HG03565 (cell line): ENCODE measurements around the gene CFAP74.

Experiments
- ATAC-seq: cut with Tn5 transposase; IDR thresholded peaks from one replicate; pipeline ENCODE4 v1.9.1; 2021; ENCODE audit warnings: mild to moderate bottlenecking, moderate library complexity; ENCODE audit not compliant: unreplicated experiment

CFAP74 gene

DNA sequence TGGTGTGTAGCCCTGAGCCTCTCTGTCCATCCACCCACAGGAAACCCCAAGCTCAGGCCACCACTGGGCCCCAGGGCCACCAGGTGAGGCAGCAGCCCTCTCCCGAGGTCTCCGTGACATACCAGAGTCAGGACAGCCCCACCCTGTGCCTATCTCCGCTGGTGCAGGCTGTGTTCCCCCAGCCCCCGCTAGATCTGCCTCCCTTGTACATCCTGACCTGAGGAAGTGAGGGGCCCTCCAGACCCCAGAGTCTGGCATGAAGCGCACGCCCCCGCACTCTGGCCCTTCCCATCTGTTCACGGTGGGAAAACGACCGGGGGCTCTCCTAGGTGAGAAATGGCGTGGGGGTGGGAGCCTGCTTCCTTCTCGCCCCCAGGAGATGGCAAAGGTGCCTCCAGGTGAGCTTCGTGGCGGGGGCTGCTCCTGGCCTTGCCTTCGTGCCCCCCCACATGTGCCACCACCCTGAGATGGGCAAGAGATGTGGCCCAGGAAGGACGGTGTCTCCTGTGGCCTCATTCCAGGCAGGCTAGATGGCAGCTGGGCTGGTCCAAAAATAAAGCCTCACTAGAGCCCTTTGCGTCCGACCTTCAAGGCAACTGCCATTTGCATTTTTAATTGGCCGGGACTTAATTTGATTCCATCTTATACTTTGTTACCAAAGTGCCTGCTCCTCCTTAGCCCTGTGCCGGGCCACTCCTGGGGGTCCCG lies 18.6 kb upstream of the CFAP74 start:
- ATAC-seq, result no peak

DNA sequence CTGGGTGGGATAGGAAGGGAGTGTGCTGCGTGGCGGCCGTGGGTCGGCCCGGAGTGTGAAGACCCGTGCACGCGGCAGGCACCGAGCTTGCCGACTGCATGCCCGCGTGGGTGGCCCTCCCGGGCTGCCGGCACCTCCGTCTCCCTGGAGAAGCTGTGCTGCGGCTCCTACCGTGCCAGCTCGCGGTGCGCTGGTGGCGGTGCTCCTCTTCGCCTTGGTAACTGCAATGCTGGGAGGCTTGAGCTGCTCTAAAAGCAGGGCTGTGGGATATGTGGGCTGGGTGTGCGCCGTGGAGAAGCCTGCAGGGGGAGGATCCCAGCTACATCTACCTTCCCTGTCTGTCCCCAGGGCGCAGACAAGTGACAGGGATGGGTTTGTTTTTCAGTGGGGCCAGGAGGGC lies 18.0 kb upstream of the CFAP74 start:
- no peak for ATAC-seq

DNA sequence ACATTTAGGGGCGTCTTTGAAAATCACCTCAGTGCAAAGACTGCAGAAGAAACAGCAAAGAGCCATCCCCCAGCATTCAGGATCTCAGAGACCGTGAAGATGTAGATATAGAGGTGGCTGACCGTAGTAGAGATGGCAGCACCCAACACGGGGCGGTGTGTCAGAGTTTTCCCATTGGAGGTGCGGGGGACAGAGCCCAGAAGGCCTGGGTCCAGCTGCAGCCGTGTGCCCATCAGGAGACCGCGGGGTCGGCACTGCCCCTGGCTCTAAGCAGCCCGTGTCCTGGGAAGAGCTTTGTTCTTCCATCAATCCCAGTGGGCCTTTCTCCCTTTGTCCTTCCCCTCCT lies 16.7 kb upstream of the CFAP74 start:
- no peak for ATAC-seq

DNA sequence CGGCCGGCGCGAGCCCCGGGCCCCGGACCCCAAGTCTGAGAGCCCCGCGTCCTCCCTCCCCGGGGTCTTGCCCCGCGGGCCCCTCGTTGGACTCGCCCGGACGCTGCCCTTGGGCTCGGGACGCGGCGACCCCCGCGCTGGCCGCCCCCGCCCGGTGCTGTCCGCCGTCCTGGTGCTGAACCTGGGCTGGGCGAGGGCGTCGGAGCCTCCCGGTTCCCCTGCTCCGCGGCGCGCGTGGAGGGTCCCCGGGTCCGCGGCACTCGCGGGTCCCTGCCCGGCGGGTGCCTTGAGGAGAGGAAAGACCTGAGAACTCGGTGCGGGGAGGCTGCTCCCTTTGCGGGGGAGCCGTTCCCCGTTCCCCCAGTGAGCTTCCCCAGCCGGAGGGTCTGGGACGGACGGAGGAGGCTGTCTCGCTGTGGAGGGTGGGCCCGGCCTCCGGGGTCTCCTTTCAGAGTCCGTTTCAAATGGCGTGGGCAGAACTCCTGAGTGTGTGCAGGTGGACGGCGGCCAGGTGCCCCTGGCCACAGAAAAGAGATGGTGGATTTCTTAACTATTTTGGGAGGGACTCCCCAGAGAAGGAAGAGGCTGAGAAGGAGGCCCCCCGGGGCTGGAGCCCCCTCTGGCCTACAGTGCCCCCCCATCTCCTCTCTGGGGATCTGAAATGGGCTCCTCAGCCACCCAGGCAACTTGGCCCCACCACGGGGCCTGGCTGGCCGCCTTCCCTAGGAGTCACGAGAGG lies 16.2 kb upstream of the CFAP74 start:
- ATAC-seq, result no peak

DNA sequence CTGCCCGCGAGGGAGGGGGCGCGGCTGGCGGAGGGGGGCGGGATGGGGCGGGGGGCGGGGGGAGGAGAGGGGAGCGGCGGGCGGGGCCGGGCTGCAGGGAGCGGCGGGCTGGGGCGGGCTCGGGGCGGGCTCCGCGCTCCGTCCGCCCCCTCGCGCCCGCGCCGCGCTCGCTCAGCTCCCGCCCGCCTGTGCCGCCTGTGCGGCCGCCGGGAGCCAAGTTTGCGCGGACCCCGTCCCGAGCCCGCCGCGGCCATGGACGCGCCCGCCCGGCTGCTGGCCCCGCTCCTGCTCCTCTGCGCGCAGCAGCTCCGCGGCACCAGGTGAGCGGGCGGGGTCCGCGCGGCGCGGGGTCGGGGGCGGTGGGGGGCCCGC lies 15.6 kb upstream of the CFAP74 start, which contains the start of gene GABRD:
Gene GABRD, plus strand, starts transcription at position 174 of the 372 bp plus-strand sequence. Its CDS starts 79 bp downstream, at position 253.
- ATAC-seq, result no peak

DNA sequence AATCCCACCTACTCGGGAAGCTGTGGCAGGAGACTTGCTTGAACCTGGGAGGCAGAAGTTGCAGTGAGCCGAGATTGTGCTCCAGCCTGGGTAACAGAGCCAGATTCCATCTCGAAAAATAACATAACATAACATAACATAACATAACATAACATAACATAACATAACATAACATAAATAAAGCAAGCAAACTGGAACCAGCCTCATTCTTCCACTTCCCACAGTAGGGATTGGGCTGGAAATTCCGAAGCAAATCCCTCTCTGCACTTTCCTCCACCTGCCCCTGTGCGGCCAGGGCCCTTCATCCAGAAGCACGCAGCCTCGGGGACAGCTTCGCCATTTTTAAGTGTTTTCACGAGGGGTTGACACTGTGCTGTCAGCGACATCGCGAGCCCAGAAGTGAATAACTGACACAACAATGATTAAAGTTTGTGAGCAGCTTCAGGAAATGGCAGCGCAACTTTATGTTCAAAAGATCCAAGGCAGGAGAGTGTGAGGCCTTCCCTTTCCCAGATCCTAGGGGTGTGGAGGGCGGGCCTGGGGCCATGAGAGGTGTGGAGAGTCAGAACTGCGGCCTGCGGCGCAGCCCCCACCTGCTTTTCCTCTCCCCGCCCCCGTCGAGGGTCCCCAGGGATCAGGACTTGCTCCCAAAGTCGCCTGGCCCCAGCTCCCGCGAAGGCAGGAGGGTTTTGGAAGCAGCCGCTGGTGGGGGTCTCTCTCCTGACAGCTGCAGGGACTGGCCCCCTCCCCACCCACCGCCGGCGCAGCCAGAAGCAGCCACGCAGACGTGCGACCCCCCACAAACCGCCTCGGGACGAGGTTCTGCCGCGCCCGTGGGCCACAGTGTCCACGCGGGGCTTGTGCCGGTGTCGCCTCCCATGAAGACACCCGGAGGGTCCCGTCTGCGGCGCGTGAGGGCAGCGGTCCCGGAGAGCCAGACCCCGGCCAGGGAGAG lies 14.9 kb upstream of the CFAP74 start:
- no peak for ATAC-seq

DNA sequence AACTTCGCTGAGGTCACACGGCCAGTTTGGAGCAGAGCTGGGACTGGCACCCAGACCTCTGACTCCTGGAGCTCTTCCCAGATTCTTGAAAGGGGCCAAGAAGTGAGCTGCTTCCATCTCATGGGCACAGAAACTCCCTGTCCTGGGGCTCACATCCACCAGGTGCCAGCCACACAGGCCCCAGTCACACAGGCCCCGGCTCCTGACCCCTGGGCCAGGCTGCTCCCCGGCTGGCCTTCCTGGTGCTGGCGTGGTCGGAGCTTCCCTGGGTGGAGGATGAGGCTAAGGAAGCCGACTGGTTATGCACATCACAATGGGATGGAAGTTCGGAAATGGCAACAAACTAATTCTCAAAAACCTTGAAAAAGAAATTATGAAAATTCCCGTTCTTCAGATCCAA lies 12.5 kb upstream of the CFAP74 start:
- ATAC-seq, result no peak

DNA sequence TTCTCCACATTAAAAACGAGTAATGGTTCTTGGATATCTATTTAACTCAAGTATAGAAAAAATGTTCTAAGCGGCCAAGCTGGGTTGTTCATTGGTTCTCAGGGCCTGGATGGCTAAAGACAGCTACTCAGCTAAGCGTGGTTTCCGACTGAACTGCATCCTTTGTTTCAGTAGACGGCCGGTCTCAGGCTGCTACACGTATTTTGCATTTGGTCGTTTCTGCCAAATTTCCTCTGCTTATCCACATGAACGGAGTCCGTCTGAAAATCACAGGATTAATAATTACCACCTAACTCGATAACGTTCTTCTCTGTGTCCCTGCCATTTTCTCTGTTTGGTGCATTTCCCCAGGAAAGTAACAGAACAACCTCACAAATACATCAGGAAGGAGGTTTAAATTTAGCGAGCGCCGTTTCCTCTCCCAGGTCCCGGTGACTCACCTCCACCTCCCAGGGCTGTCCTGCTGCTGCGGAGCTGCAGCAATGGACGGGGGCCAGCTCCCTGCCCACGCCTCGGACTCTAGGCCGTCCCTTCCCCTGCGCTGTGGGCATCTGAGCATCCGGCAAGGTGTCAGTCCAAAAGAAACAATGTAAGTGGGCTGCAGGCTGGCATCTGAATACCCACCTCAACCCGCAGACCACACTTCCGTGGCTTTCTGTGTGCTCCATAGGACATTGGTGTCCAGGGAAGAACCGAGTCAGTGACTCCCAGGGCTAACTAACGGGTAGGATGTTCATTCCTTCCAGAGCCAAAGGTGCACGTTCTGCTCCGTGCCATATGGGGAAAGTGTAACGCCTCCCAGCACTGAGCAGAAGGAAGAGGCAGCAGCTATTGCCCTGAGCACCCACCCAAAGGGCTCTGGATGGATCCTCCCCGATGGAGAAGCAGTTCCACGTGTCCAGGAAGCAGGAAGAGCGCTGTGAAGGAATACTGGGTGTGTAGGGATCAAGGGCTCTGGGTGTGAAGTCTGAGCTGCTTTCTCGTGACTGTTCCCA lies 11.5 kb upstream of the CFAP74 start:
- ATAC-seq, result no peak

DNA sequence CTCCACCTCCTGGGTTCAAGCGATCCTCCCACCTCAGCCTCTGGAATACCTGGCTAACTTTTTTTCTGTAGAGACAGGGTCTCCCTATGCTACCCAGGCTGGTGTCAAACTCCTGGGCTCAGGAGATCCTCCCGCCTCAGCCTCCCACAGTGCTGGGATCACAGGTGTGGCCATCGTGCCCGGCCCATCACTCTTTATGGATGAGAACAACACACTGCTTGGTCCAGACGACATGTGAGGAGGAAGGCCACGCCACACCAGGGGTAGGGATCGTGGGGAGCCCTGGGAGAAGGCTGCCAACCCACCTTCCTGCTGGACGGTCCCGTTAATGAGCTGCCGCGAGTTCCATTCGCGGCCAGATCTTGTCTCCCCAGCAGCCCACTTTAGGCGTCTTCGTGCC lies 10.6 kb upstream of the CFAP74 start:
- no peak for ATAC-seq

DNA sequence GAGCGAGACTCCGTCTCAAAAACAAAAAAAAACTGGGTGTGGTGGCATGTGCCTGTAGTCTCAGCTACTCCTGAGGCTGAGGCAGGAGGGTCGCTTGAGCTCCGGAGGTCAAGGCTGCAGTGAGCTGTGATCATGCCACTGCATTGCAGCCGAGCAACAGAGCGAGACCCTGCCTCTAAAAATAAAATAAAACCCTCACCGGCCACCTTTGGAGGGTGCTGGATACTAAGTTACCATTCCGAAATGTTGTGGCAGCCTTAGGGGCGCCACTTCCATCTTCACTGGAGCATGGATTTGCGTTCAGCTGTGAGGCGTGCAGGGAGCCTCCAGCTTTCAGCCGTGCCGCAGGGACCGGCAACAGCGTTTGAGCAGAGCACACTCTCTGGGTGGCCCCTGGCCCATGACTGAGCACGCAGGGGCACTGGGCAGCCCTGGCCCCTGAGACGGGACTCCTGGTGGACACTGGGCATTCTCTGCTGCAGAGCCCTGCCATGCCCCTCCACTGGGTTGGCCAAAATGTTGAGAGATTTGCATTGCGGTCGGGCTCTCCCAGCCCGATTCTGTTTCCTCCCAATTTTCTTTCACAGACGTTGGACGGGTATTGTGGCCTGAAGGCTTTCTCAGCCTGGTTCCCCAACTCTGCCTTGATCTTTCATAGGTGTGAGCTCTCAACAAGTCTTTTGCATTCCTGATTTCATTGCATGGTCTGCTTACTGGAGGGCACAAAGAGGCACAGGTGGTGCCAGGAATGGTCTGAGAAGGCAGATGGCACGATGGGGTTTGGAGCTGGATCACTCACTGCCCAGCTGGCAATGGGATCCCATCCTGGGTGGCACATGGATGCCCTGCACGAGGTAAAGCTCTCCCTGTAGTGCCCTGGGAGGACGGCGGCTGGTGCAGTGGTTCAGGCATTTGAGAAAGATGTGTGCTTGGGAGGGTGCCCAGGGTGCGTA lies 5.8 kb upstream of the CFAP74 start:
- no peak for ATAC-seq

DNA sequence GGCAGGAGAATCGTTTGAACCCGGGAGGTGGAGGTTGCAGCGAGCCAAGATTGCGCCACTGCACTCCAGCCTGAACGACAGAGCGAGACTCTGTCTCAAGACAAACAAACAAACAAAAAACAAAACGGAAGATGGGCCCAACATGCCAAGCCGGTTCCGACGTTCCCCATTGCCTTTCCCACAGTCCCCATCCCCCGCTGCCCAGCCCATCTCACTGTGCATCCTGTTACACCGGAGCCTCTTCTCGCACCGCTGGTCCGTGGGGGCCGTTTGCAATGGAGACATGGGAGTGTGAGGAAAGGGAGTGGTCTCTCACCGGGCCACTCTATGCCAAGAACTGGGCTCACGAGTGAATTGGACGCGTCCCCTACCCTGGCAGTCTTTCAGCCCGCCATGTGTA lies 1.3 kb upstream of the CFAP74 start:
- ATAC-seq, result no peak

DNA sequence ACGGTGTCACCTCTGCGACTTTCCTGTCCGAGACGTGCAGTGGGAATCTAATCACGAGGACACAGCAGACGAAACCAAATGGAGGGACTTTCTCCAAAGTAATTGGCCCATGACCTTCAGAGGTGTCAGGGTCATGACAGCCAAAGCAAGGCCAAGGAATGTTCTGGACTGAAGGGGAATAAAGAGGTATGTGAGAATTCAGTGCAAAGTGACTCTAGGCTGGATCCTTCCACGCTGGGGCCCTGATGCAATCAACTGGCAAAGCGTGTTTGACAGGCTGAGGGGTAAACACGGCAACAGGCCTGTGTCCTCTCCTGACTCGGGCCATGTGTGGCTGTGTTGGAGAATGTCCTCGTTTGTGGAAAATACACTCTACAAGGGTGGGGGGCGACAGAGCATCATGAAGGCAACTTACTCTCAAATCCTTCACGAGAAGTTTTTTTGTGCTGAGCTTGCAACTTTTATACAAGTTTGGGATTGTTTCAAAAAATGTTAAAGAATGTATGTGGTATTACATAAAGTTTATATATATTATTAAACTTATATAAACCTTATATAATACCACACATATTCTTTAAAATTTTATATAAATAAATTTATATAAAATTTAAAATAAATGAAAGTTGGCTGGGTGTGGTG lies 1.7 kb downstream of the CFAP74 start:
- no peak for ATAC-seq

DNA sequence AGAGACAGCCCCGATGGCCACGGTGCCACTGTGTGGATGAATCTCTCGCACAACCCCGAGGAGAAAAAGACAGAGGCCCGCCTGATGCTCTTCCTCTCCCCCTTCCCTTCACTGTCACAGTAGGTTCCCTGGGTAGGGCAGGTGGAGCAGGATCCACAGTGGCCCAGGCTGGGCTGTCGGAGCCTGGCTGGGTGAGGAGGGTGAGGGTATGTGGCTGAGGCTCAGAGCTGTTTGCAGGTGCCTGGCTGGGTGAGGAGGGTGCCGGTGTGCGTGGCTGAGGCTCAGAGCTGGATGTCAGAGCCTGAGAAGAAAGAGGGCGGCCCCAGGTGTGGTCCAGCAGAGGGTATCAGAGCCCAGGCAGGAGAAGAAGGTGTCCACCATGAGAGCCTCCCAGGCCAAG lies 2.7 kb downstream of the CFAP74 start:
- no peak for ATAC-seq

DNA sequence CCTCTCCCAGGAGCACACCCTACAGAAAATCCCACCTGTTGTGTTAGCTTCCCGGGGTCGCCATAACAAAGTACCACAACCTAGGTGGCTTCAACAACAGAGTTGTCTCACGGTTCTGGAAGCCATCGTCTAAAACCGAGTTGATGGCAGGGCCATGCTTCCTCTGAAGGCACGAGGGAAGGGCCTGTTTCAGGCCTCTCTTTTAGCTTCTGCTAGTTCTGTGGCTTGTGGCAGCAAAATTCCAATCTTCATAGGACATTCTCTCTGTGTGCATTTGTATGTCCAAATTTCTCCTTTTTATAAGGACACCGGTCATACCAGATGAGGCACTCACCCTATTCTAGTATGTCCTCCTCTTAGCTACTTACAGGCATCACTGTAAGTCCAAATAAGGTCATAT lies 3.2 kb downstream of the CFAP74 start:
- ATAC-seq, result no peak

DNA sequence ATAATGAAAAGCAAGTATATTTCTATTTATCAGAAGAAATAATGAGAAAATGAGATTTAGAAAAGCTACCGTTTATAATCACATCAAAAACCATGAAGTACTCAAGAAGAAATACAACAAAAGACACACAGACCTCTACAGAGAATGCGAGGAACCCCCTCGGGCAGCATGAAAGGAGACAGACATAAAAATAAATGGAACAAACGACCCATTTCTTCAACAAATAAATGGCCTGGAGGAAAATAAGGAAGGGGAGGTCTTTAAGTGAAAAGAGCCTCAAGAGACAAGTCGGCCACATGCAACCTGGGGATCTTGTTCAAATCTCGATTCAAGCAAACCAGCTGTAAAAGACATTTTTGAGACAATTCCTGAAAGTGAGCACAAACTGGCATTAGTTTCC lies 6.0 kb downstream of the CFAP74 start:
- no peak for ATAC-seq

DNA sequence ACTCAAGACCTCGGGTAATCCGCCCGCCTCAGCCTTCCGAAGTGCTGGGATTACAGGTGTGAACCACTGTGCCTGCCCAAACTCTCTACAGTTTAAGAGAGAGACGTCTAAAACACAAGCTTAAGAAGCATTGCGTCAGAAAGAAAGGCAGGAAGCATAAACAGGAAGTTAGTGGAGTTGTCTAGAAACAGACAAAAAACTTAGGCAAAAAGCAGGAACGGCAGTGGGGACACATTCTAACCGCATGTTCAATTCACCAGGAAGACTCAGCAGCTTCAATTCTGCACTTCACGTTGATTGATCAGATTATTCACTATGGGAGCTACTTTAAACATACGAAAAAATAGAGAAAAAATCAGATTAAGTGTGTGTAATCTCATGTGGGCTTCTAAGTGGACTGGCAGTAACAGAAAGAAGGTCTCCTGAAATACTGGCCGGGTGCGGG lies 7.4 kb downstream of the CFAP74 start:
- ATAC-seq, result no peak

DNA sequence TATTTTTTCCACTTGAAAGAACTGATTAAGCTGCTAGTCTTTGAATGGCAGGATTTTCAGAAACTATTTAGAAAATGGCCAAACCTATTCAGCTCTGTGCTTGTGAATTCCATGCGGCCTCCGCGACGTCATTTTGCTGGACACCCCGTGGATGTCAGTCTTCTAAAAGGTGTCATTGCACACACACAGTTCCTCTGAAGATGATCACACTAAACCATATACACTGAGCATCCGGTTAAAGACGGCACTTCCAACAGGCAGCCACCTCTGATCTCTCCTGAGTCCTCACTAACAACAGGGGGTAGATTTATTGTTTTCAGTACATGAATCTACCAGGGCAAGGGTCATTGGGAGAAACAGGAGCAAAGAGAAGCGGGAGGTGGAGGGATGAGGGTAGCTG lies 9.1 kb downstream of the CFAP74 start:
- ATAC-seq, result no peak

DNA sequence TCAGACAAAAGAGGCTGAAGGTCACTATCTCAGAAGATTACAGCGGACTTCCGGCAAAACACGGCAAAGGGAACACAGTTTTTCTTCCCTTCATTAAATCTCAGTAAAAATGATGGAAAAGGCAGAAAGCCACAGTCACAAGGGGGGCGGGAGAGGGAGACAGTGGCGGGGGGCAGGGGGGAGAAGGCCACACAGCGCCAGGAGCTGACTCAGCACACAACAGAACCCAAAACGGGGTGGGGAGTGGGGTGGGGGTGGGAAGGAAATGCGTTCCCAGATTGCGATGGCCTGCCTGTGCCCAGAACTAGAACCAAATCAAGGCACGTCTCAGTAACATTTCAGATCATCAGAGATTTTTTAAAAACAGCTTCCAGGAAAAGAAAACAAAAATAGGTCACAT lies 13.4 kb downstream of the CFAP74 start:
- ATAC-seq, result no peak

DNA sequence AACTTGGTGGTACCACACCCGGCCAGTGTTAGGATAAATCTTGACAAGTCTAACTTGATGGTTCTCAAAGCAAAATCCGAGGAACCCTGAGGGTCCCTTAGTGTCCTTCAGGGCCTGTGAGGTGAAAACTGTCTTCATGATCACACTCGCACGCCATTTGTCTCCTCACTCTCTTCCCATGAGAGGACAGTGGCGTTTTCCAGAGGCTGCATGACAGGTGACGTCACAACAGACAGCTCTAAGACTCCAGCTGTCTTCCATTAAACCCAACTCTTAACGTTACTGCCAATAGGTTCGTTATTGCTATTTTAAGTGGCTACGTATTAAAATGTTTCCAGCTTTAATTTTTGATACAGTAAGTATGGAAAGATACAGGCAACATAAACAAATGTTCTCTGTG lies 13.8 kb downstream of the CFAP74 start:
- ATAC-seq, result no peak
